Bone marrow (tissue), 2 donors: ENCODE results near the gene C1orf35.
A peak's percentile ranks its signal among the peaks of the same experiment; 100 is the strongest.
"Not testable (repeated sequence)": the region's sequence is repeated elsewhere in the genome, so short reads cannot be mapped to it uniquely, and the experiment has no call there.

ENCODE experiments used
- DNase-seq, 2 donors: peaks; one replicate each; lab custom pipeline; 2025; lab: John Stamatoyannopoulos, UW

The C1orf35 gene

DNA sequence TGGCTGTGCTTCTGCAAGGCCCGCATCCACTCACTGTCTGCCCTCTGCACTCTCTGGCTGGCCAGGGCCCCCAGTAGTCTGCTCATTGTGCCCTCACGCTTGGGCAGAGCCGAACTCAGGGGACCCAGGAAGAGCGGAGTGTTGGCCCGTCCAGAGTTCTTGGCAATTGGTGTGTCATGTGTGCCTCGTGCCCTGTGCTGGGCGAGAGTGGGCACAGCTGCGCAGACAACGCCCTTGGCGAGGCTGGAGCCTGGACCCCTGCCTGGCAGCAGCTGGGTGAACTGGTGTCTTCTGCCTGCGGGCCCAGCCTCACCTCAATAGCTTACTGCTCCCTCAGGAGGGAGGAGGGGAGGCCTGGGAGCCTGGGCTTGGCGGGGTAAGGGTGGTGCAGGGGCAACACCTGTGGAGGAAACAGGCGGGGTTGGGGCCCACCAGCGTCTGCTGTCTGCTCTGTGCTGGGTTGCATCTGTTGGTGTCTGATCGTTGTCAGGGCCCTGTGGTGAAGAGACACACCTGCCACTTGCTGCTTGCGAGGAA is 39.1 kb upstream of the C1orf35 start:
- DNase-seq, result no peak

DNA sequence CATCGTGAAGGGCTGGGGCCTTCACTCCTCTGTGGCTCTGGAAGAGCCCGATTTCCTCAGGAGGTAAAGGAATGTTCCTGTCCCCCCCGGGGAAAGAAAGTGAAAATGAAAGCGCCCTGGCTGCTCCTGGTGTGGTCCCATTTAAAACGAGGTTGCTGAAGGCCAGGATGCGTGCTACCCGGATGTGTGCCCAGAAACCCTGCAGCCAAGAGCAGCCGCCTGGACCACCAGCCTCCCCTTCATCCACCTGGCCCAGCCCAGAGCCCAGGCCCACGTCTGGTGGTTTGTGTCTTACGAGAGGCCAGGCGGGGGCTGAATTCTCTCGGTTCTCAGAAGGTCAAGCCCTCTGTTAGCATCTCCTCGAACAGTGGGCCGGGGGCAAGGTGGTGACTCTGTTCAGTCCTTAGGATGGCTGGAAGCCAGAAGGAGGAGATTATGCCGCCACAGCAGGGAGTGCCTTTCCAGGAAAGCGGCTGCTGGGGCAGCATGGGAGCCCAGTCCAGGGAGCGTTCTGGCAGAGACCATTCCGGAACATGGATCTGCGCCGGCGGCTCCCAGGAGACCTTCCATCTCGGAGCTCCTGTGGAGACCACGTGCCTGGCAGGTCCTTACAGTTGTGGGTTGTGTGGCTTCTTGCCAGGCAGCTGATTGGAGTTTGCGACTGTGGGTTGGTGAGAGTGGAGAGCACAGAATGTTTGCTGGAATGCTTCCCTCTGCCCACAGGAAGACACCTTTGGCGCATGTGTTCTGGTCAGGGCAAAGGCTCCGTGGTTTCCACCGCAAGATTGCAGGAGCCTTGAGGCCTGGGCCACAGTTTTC is 38.3 kb upstream of the C1orf35 start:
- no peak for DNase-seq

- no peak for DNase-seq
Measured at GRCh38 chr1:228140724-228141225, 37.6 kb upstream of the C1orf35 start.

DNA sequence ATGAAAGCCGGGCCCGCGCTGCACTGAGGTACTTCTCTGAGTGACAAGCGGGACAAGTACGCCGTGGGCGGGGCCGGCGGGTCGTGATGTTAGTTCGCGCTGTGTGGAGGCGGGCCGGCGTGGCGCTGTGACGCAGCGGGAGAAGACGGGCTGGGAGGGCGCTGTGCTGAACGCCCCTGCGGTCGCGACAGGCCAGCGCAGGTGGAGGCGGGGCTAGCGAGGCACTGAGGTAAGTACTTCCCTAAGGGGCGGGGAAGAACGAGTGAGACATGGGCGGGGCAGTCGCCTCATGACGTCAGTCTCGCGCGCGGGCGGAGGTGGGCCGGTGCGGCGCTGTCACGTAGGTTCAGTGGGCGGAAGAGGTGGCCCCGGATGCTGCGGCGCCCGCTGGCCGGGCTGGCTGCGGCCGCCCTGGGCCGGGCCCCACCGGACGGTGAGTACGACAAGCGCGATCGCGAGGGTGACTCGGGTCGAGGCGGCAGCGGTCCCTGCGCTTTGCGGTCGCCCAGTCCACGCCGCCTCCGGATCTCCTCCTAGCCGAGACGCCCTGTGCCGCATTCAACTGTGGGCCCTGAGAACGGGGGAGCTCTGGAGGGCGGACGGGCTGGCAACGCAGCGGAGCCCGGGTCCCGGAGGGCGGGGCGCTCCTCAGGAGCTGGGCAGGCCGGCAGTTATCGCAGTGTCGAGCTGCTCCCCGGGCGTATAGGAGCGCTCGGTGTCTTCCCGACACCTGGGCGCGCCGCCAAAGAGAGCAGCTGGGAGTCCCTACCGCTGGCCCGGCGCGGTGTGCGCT is 37.0 kb upstream of the C1orf35 start, which contains the start of gene GUK1:
Gene GUK1, plus strand, starts transcription at position 349 of the 793 bp plus-strand sequence. Its CDS starts 24 bp downstream, at position 373.
- peak; percentile 99 to 100 for DNase-seq

GRCh38 chr1:228139406-228139930 is 36.3 kb upstream of the C1orf35 start:
- no peak for DNase-seq

GRCh38 chr1:228136901-228137300 is 33.8 kb upstream of the C1orf35 start:
- DNase-seq, result no peak

- DNase-seq, result no peak
Measured at GRCh38 chr1:228134591-228134990, 31.5 kb upstream of the C1orf35 start.

GRCh38 chr1:228131766-228132165 is 28.6 kb upstream of the C1orf35 start:
- DNase-seq, result no peak

- no peak for DNase-seq
Measured at GRCh38 chr1:228125185-228125584, 22.1 kb upstream of the C1orf35 start.

- DNase-seq, result no peak
Measured at GRCh38 chr1:228123505-228123904, 20.4 kb upstream of the C1orf35 start.

- no peak for DNase-seq
Measured at GRCh38 chr1:228122921-228123441, 19.9 kb upstream of the C1orf35 start.

GRCh38 chr1:228120857-228121489 is 17.8 kb upstream of the C1orf35 start:
- no peak for DNase-seq

DNA sequence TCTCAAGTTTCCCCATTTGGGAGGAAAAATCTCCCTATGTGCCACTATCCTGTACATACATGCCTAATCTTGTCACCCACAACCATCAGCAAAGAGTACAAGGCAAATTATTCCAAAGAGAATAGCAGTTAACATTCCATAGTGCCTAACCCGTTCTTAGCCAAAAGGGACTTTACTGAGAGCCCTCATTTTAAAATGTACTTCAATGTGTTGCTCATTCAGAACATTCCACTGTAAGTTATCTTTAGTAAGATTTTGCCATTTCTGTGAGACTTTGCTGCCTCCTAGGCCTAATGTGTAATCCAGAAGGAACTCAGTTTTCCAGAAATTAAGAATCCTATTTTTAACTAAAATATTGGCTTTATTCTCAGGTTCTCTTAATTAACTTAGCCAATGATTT is 17.2 kb upstream of the C1orf35 start:
- no peak for DNase-seq

GRCh38 chr1:228118040-228118439 is 14.9 kb upstream of the C1orf35 start:
- DNase-seq, result no peak

GRCh38 chr1:228117335-228117734 is 14.2 kb upstream of the C1orf35 start:
- no peak for DNase-seq

DNA sequence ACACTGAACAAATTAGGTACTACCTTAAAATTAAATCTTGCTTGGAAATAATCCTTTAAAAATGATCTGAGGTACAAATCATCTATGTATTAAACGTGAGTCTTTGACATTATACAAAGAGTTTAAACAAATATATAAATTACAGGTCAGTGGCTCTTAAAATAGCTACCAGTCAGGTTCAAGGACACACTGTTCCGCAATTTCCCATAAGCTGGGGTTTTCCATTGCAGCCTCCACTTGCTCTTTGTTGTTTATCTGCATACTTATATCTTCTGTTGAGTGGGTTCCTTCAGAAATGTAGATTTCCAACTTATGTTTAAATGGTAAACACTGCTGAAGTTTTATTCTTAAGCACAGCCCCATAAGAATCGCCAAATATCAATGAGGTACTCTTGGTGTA is 11.7 kb upstream of the C1orf35 start:
- DNase-seq, result no peak

DNA sequence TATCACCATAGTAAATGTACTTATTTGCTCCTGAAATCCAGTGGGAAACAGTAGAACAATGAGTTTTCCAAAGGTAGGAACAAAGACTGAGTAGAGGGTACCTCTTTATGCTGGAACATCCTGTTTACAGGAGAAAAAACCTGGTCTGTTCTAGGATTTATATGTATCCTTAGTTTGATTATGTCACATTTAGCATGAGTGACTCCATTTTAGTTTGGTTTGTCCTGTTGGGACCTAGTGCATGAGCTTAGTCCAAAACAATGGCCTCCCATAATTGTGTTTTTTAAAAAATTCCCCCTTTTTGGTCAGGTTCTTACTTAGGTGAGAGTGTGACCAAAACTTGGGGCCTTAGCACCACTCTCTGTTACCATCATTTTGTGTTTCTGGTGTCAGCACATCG is 9.5 kb upstream of the C1orf35 start:
- DNase-seq, result no peak

GRCh38 chr1:228112167-228112566 is 9.0 kb upstream of the C1orf35 start:
- no peak for DNase-seq

DNA sequence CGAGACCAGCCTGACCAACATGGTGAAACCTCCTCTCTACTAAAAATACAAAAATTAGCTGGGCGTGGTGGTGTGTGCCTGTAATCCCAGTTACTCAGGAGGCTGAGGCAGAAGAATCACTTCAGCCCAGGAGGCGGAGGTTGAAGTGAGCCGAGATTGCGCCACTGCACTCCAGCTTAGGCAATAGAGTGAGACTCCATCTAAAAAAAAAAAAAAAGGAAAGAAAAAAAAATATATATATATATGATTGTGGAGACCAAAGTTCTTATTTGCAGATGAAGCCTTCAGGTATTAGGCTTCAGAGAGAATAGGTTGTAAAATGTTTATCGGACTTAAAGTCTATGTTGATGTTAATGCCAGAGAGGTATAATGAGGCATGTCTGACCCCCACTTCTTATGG is 8.2 kb upstream of the C1orf35 start:
- not testable (repeated sequence) for DNase-seq

GRCh38 chr1:228110556-228110955 is 7.4 kb upstream of the C1orf35 start:
- no peak for DNase-seq

- DNase-seq, result no peak
Measured at GRCh38 chr1:228109962-228110488, 6.9 kb upstream of the C1orf35 start.
